Activated CD8-positive, alpha-beta memory T cell treated with anti-CD3 and anti-CD28 coated beads for 48 hours (primary cell): ENCODE measurements around the gene KCND3.

Source experiments
- DNase-seq, 3 experiments: peaks; one replicate each; pipeline ENCODE4 v3.0.0-alpha.2; 2020; ENCODE audit warnings: low read depth in 2 of 3, low spot score in 2 of 3

Gene KCND3

GRCh38 chr1:111884772-111885443 lies 104.6 kb downstream of the KCND3 start:
- DNase-seq = no peak

DNA sequence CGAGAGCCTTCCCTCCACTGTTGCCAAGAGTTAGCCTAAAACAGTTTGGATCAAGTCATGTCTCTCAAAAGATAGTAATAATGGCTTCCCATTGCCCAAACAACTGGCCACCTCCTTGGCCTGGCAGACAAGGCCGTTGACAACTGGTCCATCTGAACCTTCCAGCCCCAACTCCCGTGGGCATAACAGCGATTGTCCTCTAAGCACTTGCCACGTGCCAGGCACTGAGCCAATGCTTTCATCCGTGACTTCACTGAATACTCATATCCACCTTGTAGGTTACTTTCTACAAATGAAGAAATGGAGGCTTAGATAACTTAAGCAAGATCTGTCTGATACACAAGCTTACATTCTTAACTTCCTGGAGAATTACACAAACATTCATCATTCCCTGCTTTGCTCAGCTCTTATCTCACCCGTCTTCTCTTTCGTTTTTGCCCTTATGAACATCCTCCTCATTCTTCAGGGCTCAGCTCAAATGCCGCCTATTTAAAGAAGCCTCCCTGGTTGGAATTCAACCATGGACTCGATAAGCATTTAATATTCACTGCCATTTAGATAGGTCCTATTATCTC lies 106.4 kb downstream of the KCND3 start:
- DNase-seq = no peak

- DNase-seq = no peak
Observed at GRCh38 chr1:111882559-111882958, 106.9 kb downstream of the KCND3 start.

- no peak for DNase-seq
Observed at GRCh38 chr1:111880881-111881837, 108.3 kb downstream of the KCND3 start.

- no peak for DNase-seq
Observed at GRCh38 chr1:111879081-111879480, 110.4 kb downstream of the KCND3 start.

DNA sequence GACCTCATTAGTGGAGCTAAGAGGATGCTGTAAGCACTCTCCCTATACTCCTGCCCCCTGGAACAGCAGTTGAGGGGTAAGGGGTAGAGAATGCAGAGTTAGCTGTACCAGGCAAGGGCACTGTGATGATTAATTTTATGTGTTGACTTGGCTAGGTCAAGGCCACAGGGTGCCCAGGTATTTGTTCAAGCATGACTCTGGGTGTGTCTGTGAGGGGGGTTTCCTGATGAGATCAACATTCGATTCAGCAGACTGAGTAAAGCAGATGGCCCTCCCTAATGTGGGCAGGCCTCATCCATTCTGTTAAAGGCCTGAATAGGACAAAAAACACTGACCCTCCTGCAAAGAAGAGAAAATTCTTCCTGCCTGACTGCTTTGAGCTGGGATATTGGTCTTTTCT lies 110.8 kb downstream of the KCND3 start:
- no peak for DNase-seq

GRCh38 chr1:111878091-111878490 lies 111.4 kb downstream of the KCND3 start:
- no peak for DNase-seq

DNA sequence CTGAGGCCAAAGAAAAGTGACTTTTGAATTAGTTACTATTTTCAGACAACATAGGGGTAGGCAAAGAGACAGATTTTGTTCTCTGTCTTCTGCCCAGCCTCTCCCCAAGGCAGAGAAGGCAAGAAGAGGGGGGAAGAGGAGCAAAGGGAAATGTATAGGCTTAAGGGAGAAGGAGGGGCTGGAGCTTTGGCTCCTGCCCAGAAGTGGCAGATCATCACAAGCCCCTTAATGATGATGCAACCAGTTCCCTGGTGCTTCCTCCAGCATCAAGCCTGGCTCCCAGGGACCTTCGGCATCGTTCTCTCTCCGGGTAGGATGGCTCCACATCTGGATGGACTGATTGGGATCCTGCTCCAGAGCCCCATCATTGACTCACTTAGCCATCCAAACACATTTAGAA lies 112.8 kb downstream of the KCND3 start:
- no peak for DNase-seq

- DNase-seq = no peak
Observed at GRCh38 chr1:111875640-111876039, 113.8 kb downstream of the KCND3 start.

DNA sequence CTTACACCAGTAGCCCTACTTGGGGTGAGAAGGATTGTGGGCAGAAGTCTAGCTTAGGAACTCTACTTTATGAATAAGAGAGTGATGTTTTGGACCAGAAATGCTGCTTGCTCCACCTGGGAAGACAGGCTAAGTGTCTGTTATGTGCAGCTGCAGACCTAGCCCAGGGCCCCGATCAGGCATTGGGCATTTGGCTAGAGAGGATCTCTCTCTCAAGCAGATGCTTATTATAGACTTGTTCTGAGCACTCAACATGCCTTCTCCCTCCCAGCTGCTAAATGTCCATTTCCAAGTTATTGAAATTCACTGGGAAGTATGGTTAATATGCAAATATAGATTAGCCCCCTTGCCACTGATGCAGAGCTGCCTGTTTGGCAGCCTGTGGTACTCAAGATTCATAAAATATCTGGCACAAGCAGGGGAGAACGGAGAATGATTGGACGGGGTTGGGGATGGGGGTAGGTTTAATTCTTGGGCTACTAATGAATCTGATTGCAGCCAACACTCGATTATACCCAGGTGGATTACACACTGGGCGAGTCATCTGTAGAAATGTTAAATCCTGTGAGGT lies 115.9 kb downstream of the KCND3 start:
- DNase-seq = no peak

GRCh38 chr1:111870181-111870580 lies 119.3 kb downstream of the KCND3 start:
- DNase-seq = no peak

GRCh38 chr1:111867868-111868440 lies 121.5 kb downstream of the KCND3 start:
- no peak for DNase-seq

- no peak for DNase-seq
Observed at GRCh38 chr1:111864862-111865261, 124.6 kb downstream of the KCND3 start.

DNA sequence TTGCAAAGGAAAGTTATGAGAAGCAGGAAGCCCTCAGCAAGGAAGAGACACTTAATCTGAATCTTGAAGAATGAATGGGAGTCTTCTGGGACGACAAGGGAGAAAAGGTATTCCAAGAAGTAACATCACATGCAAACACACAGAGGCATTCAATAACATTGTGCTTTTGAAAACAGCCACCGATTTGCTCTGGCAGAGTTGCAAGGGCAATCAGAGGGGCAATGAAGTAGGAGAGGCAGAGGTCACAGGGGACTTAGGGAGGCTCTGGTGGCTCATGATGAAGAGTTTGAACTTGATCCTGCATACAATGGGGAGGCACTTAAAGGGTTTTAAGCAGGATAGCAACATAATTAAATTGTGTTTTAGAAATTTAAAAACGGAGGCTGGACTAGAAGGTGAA lies 126.1 kb downstream of the KCND3 start:
- no peak for DNase-seq

DNA sequence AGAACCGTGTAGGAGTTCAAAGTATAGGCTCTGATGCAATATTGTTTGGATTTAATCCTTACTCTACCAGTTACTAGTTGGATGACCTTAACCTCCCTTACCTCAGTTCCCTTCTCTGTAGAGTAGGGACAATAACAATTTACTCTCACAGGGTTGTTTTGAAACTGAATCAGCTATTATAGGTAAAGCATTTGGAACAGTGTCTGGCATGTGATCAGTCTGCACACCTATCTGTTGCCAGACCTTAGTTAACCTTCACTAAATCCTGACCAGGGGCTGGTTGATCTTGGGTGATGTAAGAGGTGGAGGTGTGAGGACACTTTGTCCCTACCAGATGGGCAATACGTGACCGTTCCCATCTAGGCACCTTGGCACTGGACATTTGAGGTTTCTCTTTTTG lies 126.9 kb downstream of the KCND3 start:
- DNase-seq = no peak

- no peak for DNase-seq
Observed at GRCh38 chr1:111861523-111861922, 127.9 kb downstream of the KCND3 start.

GRCh38 chr1:111857194-111857651 lies 132.2 kb downstream of the KCND3 start:
- no peak for DNase-seq

GRCh38 chr1:111856411-111857185 lies 132.9 kb downstream of the KCND3 start:
- no peak for DNase-seq

DNA sequence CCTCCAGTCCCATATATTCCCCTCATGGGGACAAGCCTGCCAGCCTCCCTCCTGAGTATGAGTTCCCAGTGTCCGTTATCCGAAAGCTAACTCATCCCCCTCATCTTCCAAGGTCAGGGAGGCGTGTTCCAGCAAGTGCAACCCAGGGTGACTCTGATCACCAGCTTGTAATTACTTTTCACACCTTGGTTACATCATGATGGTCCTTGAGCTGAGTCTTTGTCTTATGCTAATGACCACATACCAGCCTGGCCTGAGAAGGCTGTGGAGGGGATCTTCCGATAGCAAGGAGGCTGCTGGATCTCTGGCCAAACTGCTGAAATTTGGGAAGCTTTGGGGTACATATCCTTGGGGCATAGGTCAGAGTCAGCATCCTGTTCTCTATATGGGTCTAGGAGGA lies 134.2 kb downstream of the KCND3 start:
- DNase-seq = no peak

DNA sequence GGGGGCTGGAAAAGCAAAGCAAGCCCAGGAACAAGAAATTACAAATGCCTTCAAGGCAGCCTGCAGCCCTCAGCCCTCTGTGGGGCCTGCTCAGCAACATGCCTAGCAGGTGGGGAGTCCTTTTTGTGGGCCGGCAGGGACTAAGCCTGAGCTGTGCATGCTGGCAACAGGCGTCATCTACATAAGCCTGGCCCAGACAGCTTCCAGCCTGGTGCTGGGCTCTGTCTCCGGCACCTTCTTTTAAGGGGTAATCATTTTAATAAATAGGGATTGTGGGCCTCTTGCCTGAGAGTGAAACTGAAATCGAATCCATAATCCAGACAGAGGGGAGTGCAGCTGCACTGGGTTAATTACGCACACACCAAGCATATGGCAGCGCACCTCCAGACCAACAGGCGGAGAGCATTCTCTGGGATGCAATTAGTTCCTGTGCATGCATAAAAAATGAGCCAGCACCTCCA lies 137.2 kb downstream of the KCND3 start:
- DNase-seq = no peak
